ENCODE results near the gene CYB561D1. TPM values are rescaled to one million over a fixed set of nuclear protein-coding genes. Genes with fewer than 3 reads are reported as not detected.

The CYB561D1 gene
- total and polyA plus RNA-seq, 8 donors = 6.0 to 14.9 (median 8.2) TPM

DNA sequence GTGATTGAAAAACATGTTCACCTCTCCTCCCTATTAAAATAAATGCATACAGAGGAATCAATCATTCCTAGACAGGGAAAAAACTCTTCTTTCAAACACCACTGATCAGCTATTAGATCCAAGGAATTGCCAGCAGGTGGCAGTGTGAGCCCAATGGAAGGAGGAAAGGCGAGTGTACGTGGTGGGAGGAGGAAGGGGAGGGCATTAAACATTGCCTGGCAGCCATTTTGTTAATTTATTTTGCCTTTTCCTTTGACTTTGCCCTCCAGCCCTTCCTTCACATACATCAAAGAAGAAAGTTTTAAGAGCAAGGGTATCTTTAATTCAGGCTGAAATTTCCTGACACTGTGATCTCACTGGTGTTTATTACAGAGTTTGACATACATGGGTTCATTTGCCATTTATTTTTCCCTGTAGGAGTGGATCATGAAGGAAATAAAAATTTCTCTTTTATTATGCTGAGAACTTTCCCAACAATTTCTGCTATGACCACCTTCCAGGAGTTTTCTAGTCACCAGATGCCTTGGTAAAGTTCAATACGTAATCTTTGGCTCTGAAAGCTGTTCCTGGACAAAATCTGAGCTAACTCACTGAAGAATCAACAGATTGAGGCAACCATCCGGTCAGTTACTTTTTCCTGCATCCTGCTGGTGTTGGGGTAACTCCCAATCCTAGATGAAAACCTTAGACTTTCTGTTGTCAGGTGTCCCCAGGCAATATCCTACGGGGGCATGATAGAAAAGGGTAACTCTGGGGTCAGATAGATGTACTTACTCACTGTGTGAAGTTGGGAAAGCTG is 52.6 kb downstream of the CYB561D1 start:
- intact Hi-C loops (cut with DNase I) = loop anchor here in 1 of 2 donors (5.0 to 10.0 kb wide), 3 partner anchors 76 to 438 kb away; partner anchors contain the start of gene AHCYL1
- TF ChIP-seq CTCF (IDR thresholded peaks at IDR 0.05) = peak; percentile 70 to 84
- peak overlapping the region in 1 of 2 donors; percentile 83 for H3K4me3 ChIP-seq
- H3K27me3 ChIP-seq = no peaks in the 10 kb centered on the region
- peak overlapping the region; percentile 93 to 98 for H3K27ac ChIP-seq
- DNase-seq = peak in 3 of 4 donors; percentile 83 to 93 (median 89)
- H3K9me3 ChIP-seq = no peaks in the 10 kb centered on the region
- H3K36me3 ChIP-seq = no peaks in the 10 kb centered on the region
- peak; percentile 78 for ATAC-seq
- H3K4me1 ChIP-seq = peaks cover 23 to 40% of the 10 kb centered on the region in 2 donors

GRCh38 chr1:109547463-109548320 is 53.8 kb downstream of the CYB561D1 start:
- Histone ChIP-seq H3K27ac (peak overlapping the region; percentile 93 to 98), H3K36me3 (no peaks in the 10 kb centered on the region), H3K27me3 (no peaks in the 10 kb centered on the region), H3K4me3 (peak overlapping the region; percentile 71 to 83), H3K9me3 (no peaks in the 10 kb centered on the region), H3K4me1 (peaks cover 23 to 52% of the 10 kb centered on the region in 2 donors)
- intact Hi-C loops (cut with DNase I) = loop anchor here in 1 of 2 donors (5.0 to 10.0 kb wide), 3 partner anchors 75 to 437 kb away; partner anchors contain the start of gene AHCYL1
- DNase-seq = peak in 2 of 4 donors; percentile 30 to 60
- TF ChIP-seq CTCF (IDR thresholded peaks at IDR 0.05) = no peak
- peak; percentile 17 for ATAC-seq

GRCh38 chr1:109548321-109549267 is 54.7 kb downstream of the CYB561D1 start, which contains the start of gene GNAI3:
Gene GNAI3 (plus strand): TSS chr1:109548615. CDS start chr1:109548721, 106 bp downstream.
- intact Hi-C loops (cut with DNase I) = loop anchor here in 1 of 2 donors (5.0 to 10.0 kb wide), 3 partner anchors 74 to 436 kb away; partner anchors contain the start of gene AHCYL1
- peak; percentile 98 for ATAC-seq
- peak within 1 kb of the TSS; percentile 71 to 83 for H3K4me3 ChIP-seq
- peaks cover 23 to 61% of the 10 kb centered on the region in 2 donors for H3K4me1 ChIP-seq
- H3K36me3 ChIP-seq = no peaks in the 10 kb centered on the region
- DNase-seq = peak; percentile 96 to 99 (median 97)
- no peaks in the 10 kb centered on the region for H3K9me3 ChIP-seq
- H3K27me3 ChIP-seq = no peaks in the 10 kb centered on the region
- no peak for TF ChIP-seq CTCF (IDR thresholded peaks at IDR 0.05)
- peak within 1 kb of the TSS; percentile 93 to 98 for H3K27ac ChIP-seq

Other genes starting within 250 kb of the CYB561D1 start
- gene CELSR2, start 244.6 kb upstream of the CYB561D1 start, total RNA-seq = 1 to 10 TPM; 5.9 to 8.8 TPM
- gene CELSR2, start 244.6 kb upstream of the CYB561D1 start, polyA plus RNA-seq (ENCODE audit: insufficient read length in 6 of 6) = 10 to 100 TPM; 11.8 to 18.0 (median 12.8) TPM
- 1 to 10 TPM; 4.2 to 7.3 TPM for gene PSRC1, start 210.9 kb upstream of the CYB561D1 start, total RNA-seq
- 10 to 100 TPM; 34.0 to 53.0 (median 40.5) TPM for gene PSRC1, start 210.9 kb upstream of the CYB561D1 start, polyA plus RNA-seq (ENCODE audit: insufficient read length in 6 of 6)
- gene MYBPHL, start 187.1 kb upstream of the CYB561D1 start, total RNA-seq = 10 to 100 TPM in 1 of 2 donors, not detected in 1; 21.4 TPM
- gene MYBPHL, start 187.1 kb upstream of the CYB561D1 start, polyA plus RNA-seq (ENCODE audit: insufficient read length in 6 of 6) = 1 to 10 TPM in 1 of 6 donors, under 1 TPM in 4, not detected in 1; 0.24 to 1.0 (median 0.27) TPM
- gene SORT1, start 96.2 kb upstream of the CYB561D1 start, total RNA-seq = 100 to 1,000 TPM; 123 to 165 TPM
- gene SORT1, start 96.2 kb upstream of the CYB561D1 start, polyA plus RNA-seq (ENCODE audit: insufficient read length in 6 of 6) = 10 to 100 TPM; 39.4 to 46.9 (median 45.6) TPM
- gene PSMA5, start 67.6 kb upstream of the CYB561D1 start, total RNA-seq = 10 to 100 TPM; 62.2 to 89.0 TPM
- 10 to 100 TPM; 74.2 to 94.7 (median 89.7) TPM for gene PSMA5, start 67.6 kb upstream of the CYB561D1 start, polyA plus RNA-seq (ENCODE audit: insufficient read length in 6 of 6)
- 1 to 10 TPM; 3.6 to 4.5 TPM for gene SYPL2, start 27.5 kb upstream of the CYB561D1 start, total RNA-seq
- under 1 TPM; 0.14 to 0.37 (median 0.21) TPM for gene SYPL2, start 27.5 kb upstream of the CYB561D1 start, polyA plus RNA-seq (ENCODE audit: insufficient read length in 6 of 6)
- 1 to 10 TPM; 4.7 to 5.6 TPM for gene ATXN7L2, start 10.2 kb upstream of the CYB561D1 start, total RNA-seq
- 10 to 100 TPM in 2 of 6 donors, 1 to 10 TPM in 4; 7.4 to 11.7 (median 8.2) TPM for gene ATXN7L2, start 10.2 kb upstream of the CYB561D1 start, polyA plus RNA-seq (ENCODE audit: insufficient read length in 6 of 6)
- 1 to 10 TPM; 4.1 to 8.1 TPM for gene AMIGO1, start 15.6 kb downstream of the CYB561D1 start, total RNA-seq
- 1 to 10 TPM; 3.1 to 4.6 (median 3.5) TPM for gene AMIGO1, start 15.6 kb downstream of the CYB561D1 start, polyA plus RNA-seq (ENCODE audit: insufficient read length in 6 of 6)
- not detected for gene GPR61, start 45.8 kb downstream of the CYB561D1 start, total RNA-seq
- under 1 TPM; 0.43 to 0.93 (median 0.69) TPM for gene GPR61, start 45.8 kb downstream of the CYB561D1 start, polyA plus RNA-seq (ENCODE audit: insufficient read length in 6 of 6)
- gene GNAI3, start 54.5 kb downstream of the CYB561D1 start, total RNA-seq = 1 to 10 TPM; 6.4 to 9.9 TPM
- gene GNAI3, start 54.5 kb downstream of the CYB561D1 start, polyA plus RNA-seq (ENCODE audit: insufficient read length in 6 of 6) = 10 to 100 TPM in 5 of 6 donors, 1 to 10 TPM in 1; 9.8 to 11.5 (median 11.1) TPM
- not detected for gene GNAT2, start 125.5 kb downstream of the CYB561D1 start, total RNA-seq
- under 1 TPM in 1 of 6 donors, not detected in 5; 0.21 TPM for gene GNAT2, start 125.5 kb downstream of the CYB561D1 start, polyA plus RNA-seq (ENCODE audit: insufficient read length in 6 of 6)
- 10 to 100 TPM; 49.5 to 86.9 TPM for gene AMPD2, start 125.7 kb downstream of the CYB561D1 start, total RNA-seq
- 10 to 100 TPM; 38.7 to 62.1 (median 47.4) TPM for gene AMPD2, start 125.7 kb downstream of the CYB561D1 start, polyA plus RNA-seq (ENCODE audit: insufficient read length in 6 of 6)
- 10 to 100 TPM; 20.2 to 22.2 TPM for gene GSTM4, start 162.0 kb downstream of the CYB561D1 start, total RNA-seq
- 10 to 100 TPM; 28.7 to 37.2 (median 29.8) TPM for gene GSTM4, start 162.0 kb downstream of the CYB561D1 start, polyA plus RNA-seq (ENCODE audit: insufficient read length in 6 of 6)
- gene GSTM2, start 174.0 kb downstream of the CYB561D1 start, total RNA-seq = 10 to 100 TPM; 25.4 to 28.3 TPM
- 100 to 1,000 TPM; 188 to 281 (median 236) TPM for gene GSTM2, start 174.0 kb downstream of the CYB561D1 start, polyA plus RNA-seq (ENCODE audit: insufficient read length in 6 of 6)
- 10 to 100 TPM in 1 of 2 donors, not detected in 1; 24.9 TPM for gene GSTM1, start 193.7 kb downstream of the CYB561D1 start, total RNA-seq
- 100 to 1,000 TPM in 3 of 6 donors, 10 to 100 TPM in 1, 1 to 10 TPM in 2; 1.7 to 165 (median 99.6) TPM for gene GSTM1, start 193.7 kb downstream of the CYB561D1 start, polyA plus RNA-seq (ENCODE audit: insufficient read length in 6 of 6)
- 10 to 100 TPM in 1 of 2 donors, 1 to 10 TPM in 1; 8.4 to 11.6 TPM for gene GSTM5, start 218.2 kb downstream of the CYB561D1 start, total RNA-seq
- gene GSTM5, start 218.2 kb downstream of the CYB561D1 start, polyA plus RNA-seq (ENCODE audit: insufficient read length in 6 of 6) = 10 to 100 TPM; 56.3 to 91.2 (median 65.1) TPM
- 10 to 100 TPM; 13.8 to 30.9 TPM for gene GSTM3, start 246.9 kb downstream of the CYB561D1 start, total RNA-seq
- 100 to 1,000 TPM in 4 of 6 donors, 10 to 100 TPM in 2; 83.6 to 142 (median 114) TPM for gene GSTM3, start 246.9 kb downstream of the CYB561D1 start, polyA plus RNA-seq (ENCODE audit: insufficient read length in 6 of 6)